ENCODE data around the gene SPAST.

SPAST gene

GRCh38 chr2:32067549-32067948, 4.2 kb downstream of the SPAST start:
- no peak for TF ChIP-seq CTCF (IDR thresholded peaks at IDR 0.05; ENCODE audit: low read depth, low read length, missing control alignments)
- no peak overlapping the region for H3K4me3 ChIP-seq (ENCODE audit: low read depth, low read length)
- no peak for DNase-seq (ENCODE audit: low read depth)

- no peak for DNase-seq (ENCODE audit: low read depth)
- no peak for TF ChIP-seq CTCF (IDR thresholded peaks at IDR 0.05; ENCODE audit: low read depth, low read length, missing control alignments)
- no peak overlapping the region for H3K4me3 ChIP-seq (ENCODE audit: low read depth, low read length)
These were observed 10.8 kb downstream of the SPAST start for GRCh38 chr2:32074134-32074506.

GRCh38 chr2:32095671-32096070, 32.3 kb downstream of the SPAST start:
- H3K4me3 ChIP-seq (ENCODE audit: low read depth, low read length): no peak overlapping the region
- no peak for TF ChIP-seq CTCF (IDR thresholded peaks at IDR 0.05; ENCODE audit: low read depth, low read length, missing control alignments)
- no peak for DNase-seq (ENCODE audit: low read depth)

- H3K4me3 ChIP-seq (ENCODE audit: low read depth, low read length): no peak overlapping the region
- TF ChIP-seq CTCF (IDR thresholded peaks at IDR 0.05; ENCODE audit: low read depth, low read length, missing control alignments): no peak
- DNase-seq (ENCODE audit: low read depth): no peak
These were observed 44.8 kb downstream of the SPAST start for GRCh38 chr2:32108111-32108510.

DNA sequence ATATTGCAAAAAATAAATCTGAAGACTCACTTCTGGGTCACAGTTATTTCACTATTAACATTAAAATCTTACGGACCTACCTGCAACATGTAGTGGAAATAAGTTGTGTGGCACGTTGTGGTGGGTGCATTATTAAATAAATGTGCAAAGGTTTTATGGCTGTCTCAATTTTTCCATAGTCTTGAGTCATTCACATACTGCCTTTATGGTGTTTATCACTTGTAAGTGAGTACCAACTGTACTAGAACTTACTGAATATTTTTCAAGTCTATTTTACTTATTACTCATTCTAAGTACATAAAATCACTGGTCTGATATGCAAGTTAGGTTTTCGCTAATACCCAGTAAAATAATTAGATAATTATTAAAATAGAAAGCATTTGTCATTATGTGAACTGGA, 54.7 kb downstream of the SPAST start:
- no peak for TF ChIP-seq CTCF (IDR thresholded peaks at IDR 0.05; ENCODE audit: low read depth, low read length, missing control alignments)
- H3K4me3 ChIP-seq (ENCODE audit: low read depth, low read length): no peak overlapping the region
- DNase-seq (ENCODE audit: low read depth): no peak

GRCh38 chr2:32119161-32119560, 55.8 kb downstream of the SPAST start:
- no peak for DNase-seq (ENCODE audit: low read depth)
- TF ChIP-seq CTCF (IDR thresholded peaks at IDR 0.05; ENCODE audit: low read depth, low read length, missing control alignments): no peak
- no peak overlapping the region for H3K4me3 ChIP-seq (ENCODE audit: low read depth, low read length)

GRCh38 chr2:32124660-32125059, 61.3 kb downstream of the SPAST start:
- no peak for TF ChIP-seq CTCF (IDR thresholded peaks at IDR 0.05; ENCODE audit: low read depth, low read length, missing control alignments)
- no peak overlapping the region for H3K4me3 ChIP-seq (ENCODE audit: low read depth, low read length)
- no peak for DNase-seq (ENCODE audit: low read depth)
